Esophagus muscularis mucosa (tissue), 3 donors: Measurements from ENCODE around the gene CRYAA.
"Not testable (repeated sequence)": the region's sequence is repeated elsewhere in the genome, so short reads cannot be mapped to it uniquely, and the experiment has no call there.

ENCODE experiments used
- POLR2A ChIP-seq: fragments of 450-650 bp; IDR thresholded peaks from one replicate; pipeline ENCODE4 v1.6.1; 2017; ENCODE audit warnings: antibody characterized with exemption, moderate library complexity, mild to moderate bottlenecking, low read depth
- TF ChIP-seq, protein P1 (sequence below), 3 experiments: fragments of 200-600 bp in 2 of 3; fragments of 450-650 bp in 1 of 3; sonication (generic) in 2 of 3; IDR thresholded peaks; one replicate each; pipeline ENCODE4 v1.5.1; 2017 to 2019; ENCODE audit warnings: antibody characterized with exemption in 3 of 3, mild to moderate bottlenecking in 2 of 3, moderate library complexity in 1 of 3

DNA sequence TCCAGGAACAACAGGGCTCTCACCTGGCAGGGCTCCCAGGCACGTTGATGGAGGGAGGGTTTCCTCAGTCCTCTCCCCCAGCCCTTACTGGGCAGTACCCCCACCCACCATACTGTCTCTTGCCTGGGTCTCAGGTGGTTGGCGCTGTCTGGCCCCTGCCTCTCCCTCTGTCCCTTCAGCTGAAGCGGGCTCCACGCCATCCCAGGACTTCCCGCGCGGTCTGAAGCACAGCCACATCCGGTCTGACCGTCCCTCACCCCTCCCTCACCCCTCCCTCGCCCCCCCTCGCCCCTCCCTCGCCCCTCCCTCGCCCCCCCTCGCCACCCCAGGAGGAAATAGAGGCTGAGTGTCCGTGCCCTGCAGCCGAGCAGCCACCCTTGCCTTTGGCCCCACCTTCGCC lies 27.4 kb upstream of the CRYAA start:
- not testable (repeated sequence) for TF ChIP-seq POLR2A
- TF ChIP-seq, protein P1, sequence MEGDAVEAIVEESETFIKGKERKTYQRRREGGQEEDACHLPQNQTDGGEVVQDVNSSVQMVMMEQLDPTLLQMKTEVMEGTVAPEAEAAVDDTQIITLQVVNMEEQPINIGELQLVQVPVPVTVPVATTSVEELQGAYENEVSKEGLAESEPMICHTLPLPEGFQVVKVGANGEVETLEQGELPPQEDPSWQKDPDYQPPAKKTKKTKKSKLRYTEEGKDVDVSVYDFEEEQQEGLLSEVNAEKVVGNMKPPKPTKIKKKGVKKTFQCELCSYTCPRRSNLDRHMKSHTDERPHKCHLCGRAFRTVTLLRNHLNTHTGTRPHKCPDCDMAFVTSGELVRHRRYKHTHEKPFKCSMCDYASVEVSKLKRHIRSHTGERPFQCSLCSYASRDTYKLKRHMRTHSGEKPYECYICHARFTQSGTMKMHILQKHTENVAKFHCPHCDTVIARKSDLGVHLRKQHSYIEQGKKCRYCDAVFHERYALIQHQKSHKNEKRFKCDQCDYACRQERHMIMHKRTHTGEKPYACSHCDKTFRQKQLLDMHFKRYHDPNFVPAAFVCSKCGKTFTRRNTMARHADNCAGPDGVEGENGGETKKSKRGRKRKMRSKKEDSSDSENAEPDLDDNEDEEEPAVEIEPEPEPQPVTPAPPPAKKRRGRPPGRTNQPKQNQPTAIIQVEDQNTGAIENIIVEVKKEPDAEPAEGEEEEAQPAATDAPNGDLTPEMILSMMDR (IDR thresholded peaks at IDR 0.05) = not testable (repeated sequence)
